Esophagus muscularis mucosa (tissue), 4 donors: ENCODE data around the gene PTPRD. TPM values are rescaled to one million over a fixed set of nuclear protein-coding genes. Genes with fewer than 3 reads are reported as not detected.

Experiments used
- DNase-seq: peaks from one replicate; pipeline ENCODE4 v3.0.0-alpha.2; 2017; ENCODE audit errors: extremely low spot score
- H3K27ac ChIP-seq, 4 donors: fragments of 200-600 bp; sonication (generic); replicated peaks in 1 of 4; 1 replicate in 3 of 4; 2 replicates in 1 of 4; pipeline ENCODE4 v1.5.1; 2016 to 2019; ENCODE audit warnings: mild to moderate bottlenecking in 1 of 4
- H3K27me3 ChIP-seq, 4 donors: fragments of 200-600 bp; sonication (generic); one replicate each; pipeline versions ENCODE4 v1.5.1 to v1.6.0; 2016 to 2019
- H3K36me3 ChIP-seq, 4 donors: fragments of 200-600 bp; sonication (generic); one replicate each; pipeline ENCODE4 v1.5.1; 2016 to 2019
- H3K4me1 ChIP-seq, 4 donors: fragments of 200-600 bp; sonication (generic); one replicate each; pipeline ENCODE4 v1.5.1; 2016 to 2019
- H3K4me3 ChIP-seq, 4 donors: fragments of 200-600 bp; sonication (generic); 1 replicate in 2 of 4; 2 replicates in 2 of 4; pipeline ENCODE4 v1.5.1; 2016 to 2019; ENCODE audit warnings: mild to moderate bottlenecking in 4 of 4, moderate library complexity in 1 of 4
- H3K9me3 ChIP-seq, 4 donors: fragments of 200-600 bp; sonication (generic); 1 replicate in 3 of 4; 2 replicates in 1 of 4; pipeline ENCODE4 v1.5.1; 2016 to 2019
- EP300 ChIP-seq: sonication (generic); formaldehyde crosslinking; IDR thresholded peaks from one replicate; pipeline ENCODE4 v1.6.1; 2017; ENCODE audit warnings: antibody characterized with exemption
- POLR2A ChIP-seq: fragments of 450-650 bp; IDR thresholded peaks from one replicate; pipeline ENCODE4 v1.6.1; 2017; ENCODE audit warnings: antibody characterized with exemption, moderate library complexity, mild to moderate bottlenecking, low read depth
- POLR2AphosphoS5 ChIP-seq, 2 donors: sonication (generic); formaldehyde crosslinking; IDR thresholded peaks; one replicate each; pipeline ENCODE4 v1.6.1; 2017; ENCODE audit warnings: antibody characterized with exemption in 2 of 2
- WGBS: methylation state at CpG from one replicate; pipeline ENCODE4 v1.1.5; 2018; 5-methylcytosine and 5-hydroxymethylcytosine counted together
- intact Hi-C: fragments of 100-400 bp; cut with DNase I; formaldehyde crosslinking; loops from one replicate; pipeline ENCODE4 v1.15.1; 2023
- total RNA-seq, 4 donors: library from RNA; depleted of rRNA; stranded (reverse); fragments of >200 nt; gene quantifications; one replicate each; pipeline versions ENCODE4 v1.1.0 to v1.2.1, GENCODE V29; 2016
- TF ChIP-seq, protein P1 (sequence below), 3 experiments: fragments of 200-600 bp in 2 of 3; fragments of 450-650 bp in 1 of 3; sonication (generic) in 2 of 3; IDR thresholded peaks; one replicate each; pipeline ENCODE4 v1.5.1; 2017 to 2019; ENCODE audit warnings: antibody characterized with exemption in 3 of 3, mild to moderate bottlenecking in 2 of 3, moderate library complexity in 1 of 3

The PTPRD gene
- 1 to 10 TPM; 4.1 to 6.6 (median 5.0) TPM for total RNA-seq

DNA sequence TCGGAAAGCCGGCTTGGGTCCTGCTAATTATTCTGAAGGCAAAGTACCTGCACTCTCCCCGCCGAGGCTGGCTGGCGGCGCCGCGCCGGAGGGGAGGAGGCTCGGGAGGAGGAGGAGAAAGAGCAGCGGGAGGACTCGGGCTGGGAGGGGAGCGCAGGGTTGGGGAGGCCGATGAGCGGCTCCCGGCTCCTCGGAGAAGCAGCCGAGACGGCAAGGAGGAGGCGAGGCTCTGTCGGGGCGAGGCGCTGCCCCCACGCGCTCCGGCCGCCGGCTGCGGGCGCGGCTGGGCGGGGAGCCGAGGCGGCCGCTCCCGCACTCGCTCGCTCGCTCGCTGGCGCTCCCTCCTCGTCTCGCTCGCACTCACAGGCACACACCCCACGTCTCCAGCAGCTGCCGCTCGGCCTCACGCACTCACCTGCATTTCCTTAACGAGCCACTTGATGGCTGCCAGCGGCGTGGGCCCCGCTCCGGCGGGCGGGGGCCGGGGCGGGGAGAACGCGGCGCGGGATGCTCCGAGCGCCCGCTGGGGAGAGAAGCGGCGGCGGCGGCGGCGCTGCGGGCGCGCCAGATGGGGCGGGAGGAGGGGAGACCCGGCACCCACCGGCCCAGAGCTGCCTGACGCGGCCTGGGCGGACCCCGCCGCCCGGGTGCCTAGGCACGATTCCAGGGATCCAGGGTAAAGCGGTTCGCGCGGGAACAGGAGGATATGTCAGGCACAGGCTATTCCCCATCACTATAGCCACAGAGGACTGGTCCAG, at the start of gene PTPRD:
PTPRD (minus strand) TSS at position 362 of the 758 bp plus-strand sequence.
- peaks cover 3 to 19% (median 15%) of the 10 kb centered on the region in 4 donors for H3K4me1 ChIP-seq
- no peak for DNase-seq
- under 1% methylated on average over 26 of the region's 87 CpGs for WGBS
- intact Hi-C loops: no loop called here
- H3K36me3 ChIP-seq: no peaks in the 10 kb centered on the region
- peaks cover 0 to 51% (median 12%) of the 10 kb centered on the region in 4 donors for H3K27me3 ChIP-seq
- TF ChIP-seq POLR2AphosphoS5 (IDR thresholded peaks at IDR 0.05): no peak
- TF ChIP-seq, protein P1, sequence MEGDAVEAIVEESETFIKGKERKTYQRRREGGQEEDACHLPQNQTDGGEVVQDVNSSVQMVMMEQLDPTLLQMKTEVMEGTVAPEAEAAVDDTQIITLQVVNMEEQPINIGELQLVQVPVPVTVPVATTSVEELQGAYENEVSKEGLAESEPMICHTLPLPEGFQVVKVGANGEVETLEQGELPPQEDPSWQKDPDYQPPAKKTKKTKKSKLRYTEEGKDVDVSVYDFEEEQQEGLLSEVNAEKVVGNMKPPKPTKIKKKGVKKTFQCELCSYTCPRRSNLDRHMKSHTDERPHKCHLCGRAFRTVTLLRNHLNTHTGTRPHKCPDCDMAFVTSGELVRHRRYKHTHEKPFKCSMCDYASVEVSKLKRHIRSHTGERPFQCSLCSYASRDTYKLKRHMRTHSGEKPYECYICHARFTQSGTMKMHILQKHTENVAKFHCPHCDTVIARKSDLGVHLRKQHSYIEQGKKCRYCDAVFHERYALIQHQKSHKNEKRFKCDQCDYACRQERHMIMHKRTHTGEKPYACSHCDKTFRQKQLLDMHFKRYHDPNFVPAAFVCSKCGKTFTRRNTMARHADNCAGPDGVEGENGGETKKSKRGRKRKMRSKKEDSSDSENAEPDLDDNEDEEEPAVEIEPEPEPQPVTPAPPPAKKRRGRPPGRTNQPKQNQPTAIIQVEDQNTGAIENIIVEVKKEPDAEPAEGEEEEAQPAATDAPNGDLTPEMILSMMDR (IDR thresholded peaks at IDR 0.05): peak in 2 of 3 experiments; percentile 16 to 38
- TF ChIP-seq EP300: no peak
- TF ChIP-seq POLR2A: no peak
- H3K9me3 ChIP-seq: no peaks in the 10 kb centered on the region
- H3K4me3 ChIP-seq: peak within 1 kb of the TSS; percentile 55 to 64 (median 58)
- H3K27ac ChIP-seq: peak within 1 kb of the TSS in 2 of 4 donors; percentile 12 to 35

DNA sequence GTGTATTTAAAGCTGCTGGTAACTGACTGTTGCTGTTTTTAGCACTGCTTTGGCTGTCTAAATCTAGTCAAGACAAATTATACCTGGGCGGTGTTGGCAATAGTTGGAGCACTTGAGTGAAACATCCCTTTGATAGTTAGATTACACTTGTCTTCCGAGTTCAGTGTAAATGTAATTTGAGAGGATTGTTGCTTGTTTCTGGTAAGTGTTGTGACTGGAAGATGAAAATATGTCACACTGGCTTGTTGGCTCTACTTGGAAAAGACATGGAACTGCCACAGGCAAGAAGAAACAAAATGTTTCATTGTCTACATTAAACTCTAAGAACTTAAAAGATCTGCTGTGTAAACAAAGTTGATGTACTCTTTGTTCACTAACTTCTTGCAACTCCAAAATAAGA, 49.2 kb upstream of the PTPRD start:
- Histone ChIP-seq H3K4me1 (peaks cover 0 to 15% (median 13%) of the 10 kb centered on the region in 4 donors), H3K4me3 (no peak overlapping the region), H3K36me3 (no peaks in the 10 kb centered on the region), H3K27me3 (no peaks in the 10 kb centered on the region), H3K27ac (no peak overlapping the region), H3K9me3 (no peaks in the 10 kb centered on the region)
- no peak for TF ChIP-seq POLR2AphosphoS5 (IDR thresholded peaks at IDR 0.05)
- no peak for TF ChIP-seq EP300
- TF ChIP-seq POLR2A: no peak
- TF ChIP-seq, protein P1 (IDR thresholded peaks at IDR 0.05): no peak
- 13% methylated on average over 2 of the region's 2 CpGs for WGBS
- no peak for DNase-seq
- intact Hi-C loops: no loop called here

DNA sequence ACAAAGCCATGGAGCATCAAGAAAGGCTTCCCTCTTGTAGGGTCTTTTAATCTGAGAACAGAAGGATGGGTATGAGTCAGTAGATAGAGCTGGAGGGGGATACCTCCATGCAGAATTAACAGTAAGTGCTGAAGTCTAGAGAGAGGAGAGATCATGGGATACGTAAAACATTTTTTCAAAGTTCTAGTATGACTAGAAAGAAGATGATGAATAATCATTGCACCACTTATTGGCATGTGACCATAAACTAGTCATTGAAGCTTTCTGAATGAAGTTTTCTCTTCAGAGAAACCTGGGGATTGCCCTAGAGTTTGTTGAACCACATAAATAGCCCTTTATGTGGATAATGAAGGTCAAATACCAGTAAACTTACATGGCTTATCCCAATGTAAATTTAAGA, 48.6 kb upstream of the PTPRD start:
- 68% methylated on average over 1 of the region's 1 CpG for WGBS
- no peak for TF ChIP-seq POLR2AphosphoS5 (IDR thresholded peaks at IDR 0.05)
- TF ChIP-seq, protein P1 (IDR thresholded peaks at IDR 0.05): no peak
- TF ChIP-seq EP300: no peak
- no peak for TF ChIP-seq POLR2A
- H3K4me3 ChIP-seq: no peak overlapping the region
- DNase-seq: no peak
- H3K27ac ChIP-seq: no peak overlapping the region
- intact Hi-C loops: no loop called here
- H3K9me3 ChIP-seq: no peaks in the 10 kb centered on the region
- H3K36me3 ChIP-seq: no peaks in the 10 kb centered on the region
- H3K27me3 ChIP-seq: no peaks in the 10 kb centered on the region
- peaks cover 0 to 15% (median 13%) of the 10 kb centered on the region in 4 donors for H3K4me1 ChIP-seq

- no peak for DNase-seq
- peaks cover 0 to 16% (median 4%) of the 10 kb centered on the region in 4 donors for H3K9me3 ChIP-seq
- H3K27ac ChIP-seq: no peak overlapping the region
- H3K27me3 ChIP-seq: no peaks in the 10 kb centered on the region
- H3K4me1 ChIP-seq: no peaks in the 10 kb centered on the region
- no peaks in the 10 kb centered on the region for H3K36me3 ChIP-seq
- no peak overlapping the region for H3K4me3 ChIP-seq
- 68% methylated on average over 2 of the region's 2 CpGs for WGBS
- intact Hi-C loops: no loop called here
- TF ChIP-seq POLR2A: no peak
- TF ChIP-seq, protein P1 (IDR thresholded peaks at IDR 0.05): no peak
- no peak for TF ChIP-seq EP300
- no peak for TF ChIP-seq POLR2AphosphoS5 (IDR thresholded peaks at IDR 0.05)
Observed at GRCh38 chr9:10651012-10651411, 38.2 kb upstream of the PTPRD start.
